CD8-positive, alpha-beta memory T cell (primary cell): ENCODE data around the gene PIGL. TPM values are rescaled to one million over a fixed set of nuclear protein-coding genes. Genes with fewer than 3 reads are reported as not detected.

ENCODE experiments used
- CTCF ChIA-PET: fragments of 350-600 bp; sonication (Branson Sonifier 250); formaldehyde crosslinking; loops from one replicate; lab custom pipeline; 2021; ENCODE audit warnings: antibody characterized with exemption; lab: Charles Lee
- POLR2A ChIA-PET: fragments of 350-600 bp; sonication (Branson Sonifier 250); formaldehyde crosslinking; loops from one replicate; lab custom pipeline; 2021; ENCODE audit warnings: antibody characterized with exemption; lab: Charles Lee
- DNase-seq, 5 donors: peaks; one replicate each; pipeline versions ENCODE4 v3.0.0 to v3.0.0-alpha.2; 2020 to 2022; ENCODE audit warnings: mixed read lengths in 1 of 5
- H3K27ac ChIP-seq: one replicate; pipeline ENCODE4 v1.7.0; 2013; ENCODE audit warnings: low read depth, mild to moderate bottlenecking, low read length, moderate library complexity
- H3K27me3 ChIP-seq: 2 replicates; pipeline ENCODE4 v1.7.0; 2013; ENCODE audit warnings: low read length, mild to moderate bottlenecking; ENCODE audit not compliant: insufficient read depth, poor library complexity, severe bottlenecking
- H3K36me3 ChIP-seq: 2 replicates; pipeline ENCODE4 v1.7.0; 2013; ENCODE audit warnings: mild to moderate bottlenecking, low read length, moderate library complexity; ENCODE audit not compliant: insufficient read depth
- H3K4me1 ChIP-seq: 2 replicates; pipeline ENCODE4 v1.7.0; 2013; ENCODE audit warnings: mild to moderate bottlenecking, low read length, moderate library complexity; ENCODE audit not compliant: insufficient read depth
- H3K4me3 ChIP-seq: 2 replicates; pipeline ENCODE4 v1.7.0; 2013; ENCODE audit warnings: mild to moderate bottlenecking, low read length
- H3K9me3 ChIP-seq: 2 replicates; pipeline ENCODE4 v1.7.0; 2013; ENCODE audit warnings: mild to moderate bottlenecking, low read length
- H3K27ac Mint-ChIP-seq, 8 donors: one replicate each; pipeline ENCODE4 v1.8.0; 2020 to 2021; ENCODE audit warnings: mixed read lengths in 8 of 8, mild to moderate bottlenecking in 6 of 8, inconsistent platforms in 3 of 8, moderate library complexity in 3 of 8
- H3K27me3 Mint-ChIP-seq, 2 donors: one replicate each; pipeline ENCODE4 v1.8.0; 2020 to 2021; ENCODE audit warnings: mixed read lengths in 2 of 2, mild to moderate bottlenecking in 1 of 2, moderate library complexity in 1 of 2
- H3K36me3 Mint-ChIP-seq, 3 donors: one replicate each; pipeline ENCODE4 v1.8.0; 2020 to 2021; ENCODE audit warnings: mixed read lengths in 3 of 3, inconsistent platforms in 1 of 3, mild to moderate bottlenecking in 1 of 3
- H3K4me1 Mint-ChIP-seq, 3 donors: one replicate each; pipeline ENCODE4 v1.8.0; 2020 to 2021; ENCODE audit warnings: mixed read lengths in 3 of 3, inconsistent platforms in 1 of 3, mild to moderate bottlenecking in 1 of 3
- H3K4me3 Mint-ChIP-seq, 7 donors: one replicate each; pipeline ENCODE4 v1.8.0; 2020 to 2021; ENCODE audit warnings: mixed read lengths in 7 of 7, mild to moderate bottlenecking in 6 of 7, moderate library complexity in 4 of 7, inconsistent platforms in 2 of 7
- H3K9me3 Mint-ChIP-seq, 5 donors: one replicate each; pipeline ENCODE4 v1.8.0; 2020 to 2022; ENCODE audit warnings: mixed read lengths in 5 of 5, mild to moderate bottlenecking in 3 of 5, moderate library complexity in 2 of 5, inconsistent platforms in 1 of 5
- polyA plus RNA-seq: library from polyadenylated mRNA; unstranded; fragments of 300-500 nt; fragmentation: Illumina TruSeq; gene quantifications from one replicate; pipeline ENCODE4 v1.2.3, GENCODE V29; 2021
- total RNA-seq, 2 experiments: library from RNA; stranded (reverse); gene quantifications; one replicate each; pipeline ENCODE4 v1.2.3, GENCODE V29; 2021

Gene PIGL
- total and polyA plus RNA-seq, 3 experiments from 2014 or later = 12.9 to 27.1 (median 26.3) TPM

DNA sequence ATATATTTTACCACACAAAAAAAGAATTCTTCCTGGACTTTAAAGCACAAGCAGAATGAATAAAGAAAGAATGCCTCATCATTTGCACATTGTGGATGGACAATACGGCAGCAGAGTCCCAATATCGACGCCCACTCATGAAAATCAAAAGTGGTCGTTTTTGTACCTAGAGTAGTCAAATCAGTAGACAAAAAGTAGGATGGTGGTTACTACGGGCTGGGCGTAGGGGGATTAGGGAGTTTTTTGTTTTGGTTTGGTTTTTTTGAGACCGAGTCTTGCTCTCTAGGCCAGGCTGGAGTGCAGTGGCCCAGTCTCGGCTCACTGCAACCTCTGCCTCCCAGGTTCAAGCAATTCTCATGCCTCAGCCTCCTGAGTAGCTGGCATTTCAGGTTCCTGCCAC is 144.9 kb downstream of the PIGL start:
- Mint-ChIP-seq H3K4me1 (peaks cover 0 to 5% (median 2%) of the 10 kb centered on the region in 3 donors), H3K36me3 (no peaks in the 10 kb centered on the region), H3K4me3 (no peak overlapping the region), H3K9me3 (no peaks in the 10 kb centered on the region), H3K27me3 (no peaks in the 10 kb centered on the region), H3K27ac (no peak overlapping the region)
- ChIA-PET POLR2A (no interaction called here), CTCF (interaction anchor here (1.5 to 5.6 kb wide), 3 partner anchors 10 to 160 kb away, joined by 3 to 68 read pairs (median 54); partner anchors contain the start of genes CENPV and TRPV2)
- H3K9me3 ChIP-seq = no peaks in the 10 kb centered on the region
- H3K36me3 ChIP-seq = no peaks in the 10 kb centered on the region
- H3K4me1 ChIP-seq = no peaks in the 10 kb centered on the region
- no peaks in the 10 kb centered on the region for H3K27me3 ChIP-seq
- DNase-seq = no peak
- no peak overlapping the region for H3K27ac ChIP-seq
- no peak overlapping the region for H3K4me3 ChIP-seq

DNA sequence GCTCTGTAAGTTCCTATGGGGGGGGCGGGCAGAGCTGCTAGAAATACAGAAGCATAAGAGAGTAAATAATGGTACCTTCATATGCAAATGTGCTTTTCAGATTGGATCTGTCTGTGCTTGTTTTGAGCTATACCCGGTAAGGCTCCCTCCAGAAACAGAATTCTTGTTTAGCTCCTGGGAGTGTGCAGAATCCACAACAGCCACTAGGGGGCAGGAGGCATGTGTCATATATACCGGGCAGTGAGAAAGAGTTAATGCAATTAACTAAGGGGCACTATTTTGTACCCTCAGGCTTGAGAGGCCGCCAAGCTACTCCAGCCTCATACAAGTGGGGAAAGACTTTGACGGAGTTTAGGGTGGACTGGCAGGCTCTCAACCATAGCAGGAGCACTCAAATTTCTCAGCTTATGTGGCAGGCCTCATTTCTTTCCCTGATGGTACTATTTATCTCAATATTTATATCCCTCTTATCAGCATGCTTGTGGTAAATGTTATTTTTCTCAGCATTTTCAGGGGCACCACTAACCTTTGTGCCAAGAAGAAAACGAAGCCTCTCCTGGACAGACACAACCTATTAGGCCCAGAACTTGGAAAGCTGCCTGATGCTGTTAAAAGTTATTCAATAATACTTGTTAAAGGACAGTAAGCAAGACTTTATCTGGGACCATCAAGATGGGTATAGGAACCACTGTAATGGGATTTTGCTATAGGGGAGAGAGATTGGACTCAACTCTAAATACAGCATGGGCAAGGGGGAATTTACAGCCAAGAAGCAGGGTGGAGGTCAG is 146.9 kb downstream of the PIGL start:
- Histone ChIP-seq H3K27ac (no peak overlapping the region), H3K4me3 (no peak overlapping the region), H3K9me3 (no peaks in the 10 kb centered on the region), H3K4me1 (no peaks in the 10 kb centered on the region), H3K36me3 (no peaks in the 10 kb centered on the region), H3K27me3 (no peaks in the 10 kb centered on the region)
- ChIA-PET CTCF (interaction anchor here (0.6 to 5.6 kb wide), 36 partner anchors 9 to 240 kb away, joined by 3 to 68 read pairs (median 5); partner anchors contain the start of genes CENPV, PIGL, TRPV2 and UBB), POLR2A (interaction anchor here (0.5 to 1.7 kb wide), 3 partner anchors 8 to 17 kb away, joined by 3 to 8 read pairs (median 5); partner anchors contain the start of gene UBB)
- Mint-ChIP-seq H3K4me1 (peaks cover 0 to 5% (median 2%) of the 10 kb centered on the region in 3 donors), H3K27ac (peak overlapping the region in 1 of 8 donors; percentile 57), H3K36me3 (no peaks in the 10 kb centered on the region), H3K27me3 (no peaks in the 10 kb centered on the region), H3K9me3 (no peaks in the 10 kb centered on the region), H3K4me3 (no peak overlapping the region)
- peak; percentile 52 to 82 (median 61) for DNase-seq

- Histone ChIP-seq H3K4me1 (no peaks in the 10 kb centered on the region), H3K9me3 (no peaks in the 10 kb centered on the region), H3K27ac (no peak overlapping the region), H3K4me3 (no peak overlapping the region), H3K27me3 (no peaks in the 10 kb centered on the region), H3K36me3 (no peaks in the 10 kb centered on the region)
- DNase-seq = no peak
- ChIA-PET CTCF (interaction anchor here (0.9 to 5.6 kb wide), 22 partner anchors 8 to 241 kb away, joined by 3 to 68 read pairs (median 6); partner anchors contain the start of genes CENPV, TRPV2 and UBB), POLR2A (interaction anchor here (1.7 kb wide), 1 partner anchor 16 kb away, joined by 8 read pairs; the partner anchor contains the start of gene UBB)
- Mint-ChIP-seq H3K4me3 (no peak overlapping the region), H3K27ac (peak overlapping the region in 1 of 8 donors; percentile 57), H3K4me1 (peaks cover 0 to 5% (median 2%) of the 10 kb centered on the region in 3 donors), H3K27me3 (no peaks in the 10 kb centered on the region), H3K36me3 (no peaks in the 10 kb centered on the region), H3K9me3 (no peaks in the 10 kb centered on the region)
Observed at GRCh38 chr17:16364625-16365024, 147.6 kb downstream of the PIGL start.

DNA sequence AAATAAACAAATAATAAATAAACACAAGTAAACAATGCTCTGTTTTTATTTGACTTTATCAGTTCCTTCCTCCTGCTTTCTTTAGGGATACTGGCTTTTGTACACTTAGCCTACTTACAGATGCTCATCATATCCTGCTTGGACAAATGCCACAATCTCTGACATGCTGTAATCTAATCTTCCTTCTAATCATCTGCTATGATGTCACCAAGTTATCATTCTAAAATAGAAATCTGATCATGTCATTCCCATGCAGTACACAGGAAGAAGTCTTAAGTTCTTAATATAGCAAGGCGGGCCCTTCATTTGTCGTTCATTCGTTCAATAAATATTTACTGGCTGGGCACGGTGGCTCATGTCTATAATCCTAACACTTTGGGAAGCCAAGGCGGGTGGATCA is 154.7 kb downstream of the PIGL start:
- POLR2A ChIA-PET = no interaction called here
- no peaks in the 10 kb centered on the region for H3K27me3 ChIP-seq
- H3K4me3 ChIP-seq = no peak overlapping the region

DNA sequence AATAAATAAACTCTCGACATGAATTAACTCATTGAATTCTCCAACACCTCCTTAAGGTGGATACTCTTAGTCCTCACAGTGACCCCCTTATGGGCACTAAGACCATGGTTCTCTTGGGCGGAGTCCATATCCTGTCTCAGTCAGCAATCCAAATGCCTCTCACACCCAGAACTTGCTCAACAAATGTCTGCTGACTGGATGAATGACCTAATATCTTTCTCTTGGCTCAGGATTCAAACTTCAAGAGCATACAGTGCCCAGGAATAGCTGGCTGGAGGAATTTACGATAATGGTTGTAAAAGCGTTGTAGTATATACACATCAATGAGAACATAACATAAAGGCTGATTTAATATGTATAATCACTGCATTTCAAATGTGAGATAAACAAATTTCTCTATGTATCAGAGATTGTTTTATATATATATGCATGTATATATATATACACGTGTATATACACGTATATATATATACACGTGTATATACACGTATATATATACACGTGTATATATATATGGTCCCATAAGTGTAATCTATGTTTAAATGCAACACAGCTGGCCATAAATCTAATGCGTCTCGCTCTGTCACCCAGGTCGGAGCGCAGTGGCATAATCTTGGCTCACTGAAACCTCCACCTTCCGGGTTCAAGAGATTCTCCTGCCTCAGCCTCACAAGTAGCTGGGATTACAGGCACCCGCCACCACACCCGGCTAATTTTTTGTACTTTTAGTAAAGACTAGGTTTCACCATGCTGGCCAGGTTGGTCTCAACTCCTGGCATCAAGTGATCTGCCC is 157.3 kb downstream of the PIGL start:
- Histone ChIP-seq H3K4me1 (no peaks in the 10 kb centered on the region), H3K9me3 (no peaks in the 10 kb centered on the region), H3K36me3 (no peaks in the 10 kb centered on the region), H3K27ac (no peak overlapping the region), H3K4me3 (no peak overlapping the region), H3K27me3 (no peaks in the 10 kb centered on the region)
- no peak for DNase-seq
- no peaks in the 10 kb centered on the region for H3K9me3 Mint-ChIP-seq
- CTCF ChIA-PET = interaction anchor here (0.9 to 5.1 kb wide), 3 partner anchors 10 to 32 kb away, joined by 3 to 22 read pairs (median 8); no protein-coding TSS in a partner anchor
- H3K4me1 Mint-ChIP-seq = no peaks in the 10 kb centered on the region
- no peak overlapping the region for H3K27ac Mint-ChIP-seq
- H3K27me3 Mint-ChIP-seq = peaks cover 0 to 2% of the 10 kb centered on the region in 2 donors
- H3K36me3 Mint-ChIP-seq = no peaks in the 10 kb centered on the region
- POLR2A ChIA-PET = no interaction called here
- H3K4me3 Mint-ChIP-seq = no peak overlapping the region

More for the DNA sequence above, 154.7 kb downstream of the PIGL start:
- Mint-ChIP-seq H3K9me3 (no peaks in the 10 kb centered on the region), H3K4me1 (no peaks in the 10 kb centered on the region), H3K36me3 (no peaks in the 10 kb centered on the region), H3K27ac (no peak overlapping the region), H3K27me3 (peaks cover 0 to 2% of the 10 kb centered on the region in 2 donors), H3K4me3 (no peak overlapping the region)
- Histone ChIP-seq H3K9me3 (no peaks in the 10 kb centered on the region), H3K4me1 (no peaks in the 10 kb centered on the region), H3K36me3 (no peaks in the 10 kb centered on the region), H3K27ac (no peak overlapping the region)
- DNase-seq = no peak
- CTCF ChIA-PET = interaction anchor here (1.1 kb wide), 1 partner anchor 44 kb away, joined by 3 read pairs; the partner anchor contains the start of gene TRPV2

Other genes starting within 250 kb of the PIGL start
- 10 to 100 TPM; 11.0 to 12.2 TPM for gene ZSWIM7, start 217.5 kb upstream of the PIGL start, total RNA-seq
- 60.4 TPM for gene ZSWIM7, start 217.5 kb upstream of the PIGL start, polyA plus RNA-seq
- 10 to 100 TPM; 30.6 to 34.1 TPM for gene TTC19, start 217.4 kb upstream of the PIGL start, total RNA-seq
- gene TTC19, start 217.4 kb upstream of the PIGL start, polyA plus RNA-seq = 40.5 TPM
- 100 to 1,000 TPM; 146 to 147 TPM for gene NCOR1, start 1.7 kb upstream of the PIGL start, total RNA-seq
- gene NCOR1, start 1.7 kb upstream of the PIGL start, polyA plus RNA-seq = 158 TPM
- gene CENPV, start 136.3 kb downstream of the PIGL start, total RNA-seq = 10 to 100 TPM; 53.4 to 56.4 TPM
- gene CENPV, start 136.3 kb downstream of the PIGL start, polyA plus RNA-seq = 18.2 TPM
- 1,000 to 10,000 TPM; 1,678 to 1,690 TPM for gene UBB, start 163.9 kb downstream of the PIGL start, total RNA-seq
- gene UBB, start 163.9 kb downstream of the PIGL start, polyA plus RNA-seq = 2,132 TPM
- 10 to 100 TPM; 60.0 to 67.3 TPM for gene TRPV2, start 198.4 kb downstream of the PIGL start, total RNA-seq
- gene TRPV2, start 198.4 kb downstream of the PIGL start, polyA plus RNA-seq = 134 TPM